Memory B cell (primary cell): ENCODE measurements around the gene FKBP10.

Experiments
- ATAC-seq: fragments of 150-1000 bp; cut with Tn5 transposase; 2 replicates; pipeline ENCODE4 v1.10.0; 2021; ENCODE audit warnings: low read depth, mild to moderate bottlenecking, moderate library complexity
- DNase-seq, 2 donors: peaks; one replicate each; pipeline ENCODE4 v3.0.0; 2022; ENCODE audit warnings: low spot score in 2 of 2
- H3K27ac Mint-ChIP-seq: one replicate; pipeline ENCODE4 v1.8.0; 2022; ENCODE audit warnings: mild to moderate bottlenecking, moderate library complexity, mixed read lengths
- H3K27me3 Mint-ChIP-seq: one replicate; pipeline ENCODE4 v1.8.0; 2022; ENCODE audit warnings: mixed read lengths
- H3K36me3 Mint-ChIP-seq: one replicate; pipeline ENCODE4 v1.8.0; 2022; ENCODE audit warnings: mild to moderate bottlenecking, mixed read lengths
- H3K4me1 Mint-ChIP-seq: one replicate; pipeline ENCODE4 v1.8.0; 2022; ENCODE audit warnings: mixed read lengths
- H3K4me3 Mint-ChIP-seq: one replicate; pipeline ENCODE4 v1.8.0; 2022; ENCODE audit warnings: mild to moderate bottlenecking, moderate library complexity, mixed read lengths
- H3K9me3 Mint-ChIP-seq: one replicate; pipeline ENCODE4 v1.8.0; 2022; ENCODE audit warnings: mixed read lengths

FKBP10 gene

DNA sequence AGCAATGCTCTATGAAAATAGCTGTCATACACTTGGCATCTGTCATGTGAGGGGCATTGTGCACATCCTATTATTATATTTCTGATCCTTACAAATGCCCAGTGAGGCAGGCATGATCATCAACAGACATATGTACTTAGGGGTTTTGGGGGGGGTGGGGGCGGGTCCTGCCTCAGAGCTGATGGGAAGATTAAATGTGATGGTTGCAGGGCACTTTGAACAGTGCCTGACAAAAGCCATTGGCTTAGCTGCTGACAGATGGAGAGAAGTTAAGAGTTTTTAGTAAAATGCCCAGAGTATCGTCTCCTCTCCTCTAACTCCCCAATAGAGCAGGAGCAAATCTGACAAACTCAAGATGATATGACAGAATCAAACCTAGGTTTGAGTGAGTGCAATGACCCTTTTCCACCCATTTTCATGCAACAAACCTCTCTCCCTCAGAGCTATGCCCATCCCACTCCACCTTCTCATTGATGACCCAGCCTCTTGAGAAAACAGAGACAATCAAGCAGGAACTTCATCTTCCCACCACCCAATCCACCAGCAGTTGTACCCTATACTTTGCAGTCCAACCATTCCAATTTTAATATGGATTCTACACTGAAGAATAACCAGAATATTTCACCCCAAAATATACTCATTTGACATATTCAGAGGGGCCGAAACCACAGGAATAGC lies 47.6 kb downstream of the FKBP10 start:
- H3K27me3 Mint-ChIP-seq: no peaks in the 10 kb centered on the region
- DNase-seq (no peak), ATAC-seq (no peak)
- no peak overlapping the region for H3K4me3 Mint-ChIP-seq
- no peak overlapping the region for H3K27ac Mint-ChIP-seq
- peaks cover 10% of the 10 kb centered on the region for H3K4me1 Mint-ChIP-seq
- H3K9me3 Mint-ChIP-seq: no peaks in the 10 kb centered on the region
- H3K36me3 Mint-ChIP-seq: peaks cover 4% of the 10 kb centered on the region

DNA sequence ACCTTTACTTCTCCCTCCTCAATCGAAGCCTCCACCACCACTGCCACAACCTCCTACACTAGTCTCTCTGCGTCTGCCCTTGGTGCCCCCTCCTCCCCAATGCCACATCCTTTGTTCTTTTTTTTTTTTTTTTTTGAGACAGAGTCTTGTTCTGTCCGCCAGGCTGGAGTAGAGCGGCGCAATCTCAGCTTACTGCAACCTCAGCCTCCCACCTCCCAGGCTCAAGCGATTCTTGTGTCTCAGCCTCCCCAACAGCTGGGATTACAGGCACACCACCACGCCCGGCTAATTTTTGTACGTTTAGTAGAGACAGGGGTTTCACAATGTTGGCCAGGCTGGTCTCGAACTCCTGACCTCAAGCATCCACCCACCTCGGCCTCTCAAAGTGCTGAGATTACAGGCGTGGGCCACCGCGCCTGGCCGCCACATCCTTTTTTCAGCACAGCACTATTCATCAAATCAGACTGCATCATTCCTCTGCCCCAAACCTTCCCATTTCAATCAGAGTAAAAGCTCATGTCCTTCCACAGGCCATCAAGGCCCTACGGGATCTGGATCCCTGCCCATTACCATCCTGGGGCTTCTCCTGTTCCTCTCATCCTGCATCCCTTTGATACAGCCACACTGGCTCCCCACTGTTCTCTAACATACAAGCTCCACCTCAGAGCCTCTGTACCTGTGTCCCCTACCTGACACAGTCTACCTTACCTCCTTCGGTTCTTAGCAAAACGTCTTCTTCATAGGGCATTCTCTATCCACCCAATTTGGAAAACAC lies 50.5 kb downstream of the FKBP10 start:
- no peaks in the 10 kb centered on the region for H3K27me3 Mint-ChIP-seq
- H3K27ac Mint-ChIP-seq: no peak overlapping the region
- peaks cover 2% of the 10 kb centered on the region for H3K36me3 Mint-ChIP-seq
- H3K4me3 Mint-ChIP-seq: no peak overlapping the region
- no peaks in the 10 kb centered on the region for H3K9me3 Mint-ChIP-seq
- no peak for DNase-seq
- ATAC-seq: no peak
- peaks cover 13% of the 10 kb centered on the region for H3K4me1 Mint-ChIP-seq

DNA sequence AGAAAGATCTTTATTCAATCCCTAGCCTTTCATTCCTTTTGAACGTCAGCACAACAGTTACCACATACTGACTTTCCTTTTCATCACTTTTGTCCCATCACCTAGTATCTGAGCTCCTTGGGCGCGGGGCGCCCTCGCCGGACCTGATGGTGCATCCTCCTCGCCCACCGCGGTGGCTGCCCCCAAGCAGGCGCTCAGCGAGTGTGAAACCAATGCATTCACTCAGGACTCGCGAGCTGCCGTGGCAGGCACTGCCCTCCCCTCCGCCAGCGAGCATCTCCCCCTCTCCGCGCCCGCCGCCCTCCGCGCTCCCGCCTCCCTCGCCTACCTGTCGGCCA lies 51.7 kb downstream of the FKBP10 start:
- ATAC-seq (no peak), DNase-seq (no peak)
- H3K4me3 Mint-ChIP-seq: no peak overlapping the region
- no peaks in the 10 kb centered on the region for H3K27me3 Mint-ChIP-seq
- no peaks in the 10 kb centered on the region for H3K9me3 Mint-ChIP-seq
- peaks cover 13% of the 10 kb centered on the region for H3K4me1 Mint-ChIP-seq
- H3K27ac Mint-ChIP-seq: no peak overlapping the region
- peaks cover 4% of the 10 kb centered on the region for H3K36me3 Mint-ChIP-seq

DNA sequence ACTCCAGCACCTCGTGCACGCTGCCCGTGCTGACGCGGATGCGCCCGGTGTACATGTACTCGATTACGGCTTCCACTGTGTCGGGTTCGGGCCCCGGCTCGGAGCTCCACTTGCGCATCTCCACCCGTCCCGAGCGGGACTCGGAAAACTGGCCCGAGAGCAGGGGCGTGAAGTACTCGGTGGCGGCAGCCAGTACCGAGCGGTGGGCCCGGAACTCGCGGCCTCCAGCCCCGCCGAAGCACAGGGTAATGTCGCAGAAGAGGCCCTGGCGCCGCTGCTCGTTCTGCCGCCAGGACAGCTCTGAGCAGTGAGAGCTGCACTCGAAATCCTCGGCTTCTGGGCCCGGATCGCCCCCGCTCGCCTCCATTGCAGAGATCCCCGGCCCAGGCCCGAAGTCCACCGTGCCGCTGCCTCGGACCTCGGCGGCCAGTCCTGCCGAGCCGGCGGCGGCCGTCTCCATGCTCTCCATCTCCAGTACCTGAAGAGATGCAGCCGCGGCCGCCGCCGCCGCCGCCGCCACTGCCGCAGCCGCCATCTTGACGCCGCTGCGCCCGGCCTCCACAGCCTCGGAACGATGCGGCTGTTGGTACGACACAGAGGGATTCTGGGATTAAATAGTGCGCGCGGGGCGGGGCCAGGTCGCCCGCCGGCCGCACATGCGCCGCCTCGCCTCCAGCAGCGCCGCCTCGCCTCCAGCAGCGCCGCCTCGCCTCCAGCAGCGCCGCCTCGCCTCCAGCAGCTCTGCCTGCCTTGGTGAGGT lies 52.2 kb downstream of the FKBP10 start, which contains the start of gene KLHL11:
KLHL11 (minus strand) TSS at position 588 of the 760 bp plus-strand sequence; CDS start at position 535, 53 bp downstream.
- Mint-ChIP-seq H3K9me3 (no peaks in the 10 kb centered on the region), H3K36me3 (peaks cover 4% of the 10 kb centered on the region), H3K27ac (no peak within 1 kb of the TSS), H3K27me3 (no peaks in the 10 kb centered on the region), H3K4me1 (peaks cover 13% of the 10 kb centered on the region), H3K4me3 (no peak within 1 kb of the TSS)
- peak; percentile 79 to 81 for DNase-seq
- ATAC-seq: peak; percentile 93

DNA sequence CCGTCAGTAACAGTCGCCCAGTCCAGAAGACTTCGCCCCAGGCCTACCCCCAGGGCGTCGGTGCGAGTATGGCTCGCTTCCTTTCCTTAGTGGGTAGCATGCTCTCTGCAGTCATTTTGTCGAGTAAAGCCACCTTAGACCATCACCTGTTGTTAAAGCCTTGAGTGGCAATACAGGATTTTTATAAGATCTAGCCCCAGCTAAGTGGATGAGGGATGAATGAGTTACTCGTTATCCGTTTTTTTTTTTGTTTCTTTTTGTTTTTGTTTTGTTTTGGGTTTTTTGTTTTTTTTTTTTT lies 52.7 kb downstream of the FKBP10 start:
- Mint-ChIP-seq H3K4me1 (peaks cover 12% of the 10 kb centered on the region), H3K27ac (no peak overlapping the region), H3K9me3 (no peaks in the 10 kb centered on the region), H3K4me3 (no peak overlapping the region), H3K27me3 (no peaks in the 10 kb centered on the region), H3K36me3 (peaks cover 4% of the 10 kb centered on the region)
- DNase-seq (no peak), ATAC-seq (no peak)

DNA sequence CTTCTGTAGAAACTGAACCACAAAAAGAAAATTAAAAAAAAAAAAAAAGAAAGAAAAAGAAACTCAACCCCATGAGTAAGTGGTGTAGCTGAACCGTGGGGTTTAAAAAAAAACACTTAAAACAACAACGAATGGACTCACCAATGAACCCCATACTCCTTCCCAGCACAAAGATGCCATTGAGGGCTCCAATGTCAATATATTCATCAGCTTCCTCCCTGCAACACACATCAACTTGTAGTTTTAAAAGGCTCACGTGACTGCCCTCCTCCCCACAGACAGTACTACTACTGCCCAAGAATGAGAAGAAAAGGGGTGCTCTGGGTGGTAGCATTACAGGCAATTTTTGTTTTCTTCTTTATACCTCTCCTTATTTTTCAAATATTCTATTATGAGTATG lies 55.8 kb downstream of the FKBP10 start:
- Mint-ChIP-seq H3K4me1 (peaks cover 3% of the 10 kb centered on the region), H3K36me3 (peaks cover 8% of the 10 kb centered on the region), H3K9me3 (no peaks in the 10 kb centered on the region), H3K27me3 (no peaks in the 10 kb centered on the region), H3K4me3 (no peak overlapping the region), H3K27ac (no peak overlapping the region)
- ATAC-seq (no peak), DNase-seq (no peak)

DNA sequence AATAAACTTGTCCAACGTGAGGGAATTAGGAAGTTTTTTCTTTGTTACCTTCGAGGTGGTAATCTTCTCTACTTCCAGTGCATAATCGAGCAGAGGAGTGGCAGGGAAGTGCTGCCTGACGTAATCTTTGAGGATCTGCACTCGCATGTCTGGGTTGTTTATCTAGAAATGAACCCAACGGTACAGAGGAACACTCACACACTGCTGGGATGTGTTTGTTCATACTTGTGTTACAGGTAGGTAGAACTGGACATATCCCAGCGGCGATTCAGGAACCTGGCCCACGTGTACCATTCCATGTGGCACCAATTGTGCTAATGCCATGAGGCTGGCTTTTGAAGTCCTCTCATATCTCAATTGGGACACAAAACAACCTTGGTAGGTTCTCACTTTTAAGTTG lies 56.6 kb downstream of the FKBP10 start:
- H3K9me3 Mint-ChIP-seq: no peaks in the 10 kb centered on the region
- H3K27me3 Mint-ChIP-seq: no peaks in the 10 kb centered on the region
- no peak overlapping the region for H3K4me3 Mint-ChIP-seq
- H3K36me3 Mint-ChIP-seq: peaks cover 8% of the 10 kb centered on the region
- no peak for DNase-seq
- H3K27ac Mint-ChIP-seq: no peak overlapping the region
- peaks cover 3% of the 10 kb centered on the region for H3K4me1 Mint-ChIP-seq
- ATAC-seq: no peak

DNA sequence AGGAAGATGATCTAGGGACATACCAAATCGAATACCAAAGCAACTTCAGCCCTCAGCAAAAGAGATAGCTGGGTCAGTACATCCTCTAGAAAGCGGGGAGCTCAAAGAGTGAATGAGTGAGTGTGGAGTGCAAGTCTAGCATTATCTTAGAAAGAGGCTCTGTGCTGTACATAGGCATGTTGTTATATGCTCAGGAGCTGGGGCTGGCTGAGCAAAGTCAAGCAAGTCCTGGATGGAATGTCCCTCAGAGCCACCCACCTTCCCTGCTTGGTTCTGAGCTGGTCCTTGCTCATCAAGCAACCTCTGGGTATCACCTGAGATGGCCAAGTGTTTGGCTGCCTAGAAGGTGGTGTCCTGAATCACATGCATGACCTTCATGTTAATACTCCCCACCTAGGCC lies 57.3 kb downstream of the FKBP10 start:
- H3K4me1 Mint-ChIP-seq: peaks cover 3% of the 10 kb centered on the region
- H3K27ac Mint-ChIP-seq: no peak overlapping the region
- H3K4me3 Mint-ChIP-seq: no peak overlapping the region
- H3K27me3 Mint-ChIP-seq: no peaks in the 10 kb centered on the region
- no peaks in the 10 kb centered on the region for H3K9me3 Mint-ChIP-seq
- ATAC-seq: no peak
- peaks cover 8% of the 10 kb centered on the region for H3K36me3 Mint-ChIP-seq
- no peak for DNase-seq

DNA sequence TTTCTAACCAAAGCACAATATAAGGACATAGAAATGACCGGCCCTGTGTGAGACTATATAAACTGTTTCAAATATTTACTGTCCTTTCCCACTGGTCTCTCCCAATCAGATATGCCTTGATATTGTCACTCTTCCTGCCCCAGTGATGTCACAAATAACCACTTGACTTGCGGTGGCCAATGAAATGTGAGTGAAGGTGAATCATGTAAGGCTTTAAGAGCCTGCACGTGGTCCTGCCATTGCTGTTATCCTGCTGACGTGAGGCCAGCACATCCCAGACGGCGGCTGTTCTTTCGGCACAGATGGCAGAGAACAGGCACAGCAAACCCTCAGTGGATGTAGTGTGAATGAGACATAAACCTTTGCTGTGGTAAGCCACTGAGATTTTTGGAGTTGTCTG lies 57.8 kb downstream of the FKBP10 start:
- no peaks in the 10 kb centered on the region for H3K9me3 Mint-ChIP-seq
- H3K36me3 Mint-ChIP-seq: peaks cover 8% of the 10 kb centered on the region
- H3K4me3 Mint-ChIP-seq: no peak overlapping the region
- ATAC-seq (no peak), DNase-seq (no peak)
- no peak overlapping the region for H3K27ac Mint-ChIP-seq
- H3K4me1 Mint-ChIP-seq: peaks cover under 1% of the 10 kb centered on the region
- no peaks in the 10 kb centered on the region for H3K27me3 Mint-ChIP-seq

DNA sequence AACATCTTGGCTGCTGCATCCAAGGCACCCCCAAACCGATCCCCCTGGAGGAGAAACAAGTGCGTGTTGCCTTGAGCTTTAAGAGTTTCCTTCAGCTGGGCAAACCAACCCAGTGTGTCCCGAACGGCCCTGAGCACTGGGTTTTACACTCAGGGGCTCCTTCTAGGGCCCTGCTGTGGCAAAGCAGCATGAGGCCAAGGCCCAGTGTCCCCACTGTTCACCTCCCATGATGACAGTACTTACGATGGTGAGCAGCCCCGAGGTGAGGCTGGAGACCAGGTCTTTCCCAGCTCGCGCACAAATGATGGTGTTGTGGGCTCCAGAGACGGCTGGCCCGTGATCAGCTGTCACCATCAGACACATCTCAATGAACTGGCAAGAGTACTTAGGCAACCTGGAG lies 59.0 kb downstream of the FKBP10 start:
- Mint-ChIP-seq H3K27ac (no peak overlapping the region), H3K27me3 (no peaks in the 10 kb centered on the region), H3K4me1 (no peaks in the 10 kb centered on the region), H3K9me3 (no peaks in the 10 kb centered on the region), H3K4me3 (no peak overlapping the region), H3K36me3 (peaks cover 8% of the 10 kb centered on the region)
- no peak for DNase-seq
- no peak for ATAC-seq
